Measurements from ENCODE around the gene CCL5. TPM values are rescaled to one million over a fixed set of nuclear protein-coding genes. Genes with fewer than 3 reads are reported as not detected.

Gene CCL5
- total and polyA plus RNA-seq, 2 donors (not counting 3 experiments of a cell fraction or from before 2014, with no cell fraction given): not detected

GRCh38 chr17:35868737-35869136, 11.4 kb downstream of the CCL5 start, which contains the start of gene HEATR9:
Gene HEATR9 (minus strand): TSS chr17:35868891. CDS start chr17:35868742, 149 bp downstream.
- ChIA-PET POLR2A (no interaction called here), CTCF (no interaction called here)
- dilution Hi-C loops (cut with MboI; ENCODE audit: extremely low pct_ligation_motif_present, low sequenced_read_pairs) (no loop called here), intact Hi-C loops (cut with micrococcal nuclease) (no loop called here)
- H3K36me3 ChIP-seq (ENCODE audit: control insufficient read depth in 2 of 2, extremely low read depth in 1 of 2, insufficient read depth in 2 of 2, low read length in 2 of 2): no peaks in the 10 kb centered on the region
- H3K9ac ChIP-seq (replicated peaks; ENCODE audit: extremely low read depth, insufficient read depth, low read length): no peak within 1 kb of the TSS
- no peak within 1 kb of the TSS for H3K4me3 ChIP-seq (replicated peaks in 1 of 3; ENCODE audit: insufficient read depth in 1 of 3, low read depth in 1 of 3, low read length in 3 of 3)
- no peak within 1 kb of the TSS for H3K4me2 ChIP-seq (ENCODE audit: insufficient read depth, low read length)
- peaks cover 10% of the 10 kb centered on the region for H3K4me1 ChIP-seq (ENCODE audit: control insufficient read depth, extremely low read depth, insufficient read depth, low read length)
- H3K9me1 ChIP-seq (replicated peaks; ENCODE audit: control insufficient read depth, extremely low read depth, insufficient read depth, low read length): no peaks in the 10 kb centered on the region
- H3K9me3 ChIP-seq (replicated peaks; ENCODE audit: control insufficient read depth, insufficient read depth, low read length): no peaks in the 10 kb centered on the region
- H2AFZ ChIP-seq (ENCODE audit: low read depth, low read length): no peak within 1 kb of the TSS
- BruUV-seq (replicated peaks): no TSS peak
- DNase-seq (ENCODE audit: low read depth, low spot score) (no peak), FAIRE-seq (no peak)
- H3K27me3 ChIP-seq (ENCODE audit: control insufficient read depth in 2 of 2, insufficient read depth in 2 of 2, low read length in 2 of 2): no peaks in the 10 kb centered on the region
- H3K27ac ChIP-seq (ENCODE audit: insufficient read depth, low read depth, low read length): no peak within 1 kb of the TSS
- no peak for TF ChIP-seq JUN (IDR thresholded peaks at IDR 0.05; ENCODE audit: borderline replicate concordance, insufficient read depth, insufficient read length, low read depth)
- no peak for TF ChIP-seq CTCF (IDR thresholded peaks at IDR 0.05; ENCODE audit: extremely low read depth in 1 of 2, insufficient read depth in 1 of 2, low read depth in 1 of 2, low read length in 2 of 2)
- no peak for TF ChIP-seq GATA2 (IDR thresholded peaks at IDR 0.05; ENCODE audit: insufficient read depth, insufficient read length, low read depth, low read length)
- no peak for TF ChIP-seq MYC (IDR thresholded peaks at IDR 0.05; ENCODE audit: low read depth, low read length)
- no peak for TF ChIP-seq MAX (IDR thresholded peaks at IDR 0.05; ENCODE audit: insufficient read depth, insufficient read length)
- no peak for TF ChIP-seq EZH2 (IDR thresholded peaks at IDR 0.05; ENCODE audit: borderline replicate concordance, low read depth, low read length, severe bottlenecking)
- TF ChIP-seq POLR2A (IDR thresholded peaks at IDR 0.05; ENCODE audit: low read depth, low read length): no peak
- TF ChIP-seq FOS (IDR thresholded peaks at IDR 0.05; ENCODE audit: borderline replicate concordance, insufficient read depth, low read length): no peak
- no peak for TF ChIP-seq POLR2AphosphoS5 (IDR thresholded peaks at IDR 0.05; ENCODE audit: insufficient read depth, low read depth, low read length)
- H4K20me1 ChIP-seq (replicated peaks; ENCODE audit: control insufficient read depth, extremely low read depth, insufficient read depth, low read length): no peaks in the 10 kb centered on the region
- H3K79me2 ChIP-seq (ENCODE audit: control insufficient read depth, insufficient read depth, low read length): no peaks in the 10 kb centered on the region

Measured in endothelial cell of umbilical vein (primary cell).